HFFc6 (cell line): ENCODE results near the gene CD300A. TPM values are rescaled to one million over a fixed set of nuclear protein-coding genes. Genes with fewer than 3 reads are reported as not detected.

Experiments used
- DNase-seq: peaks from one replicate; pipeline ENCODE4 v3.0.0-alpha.2; 2018
- H3K27ac Mint-ChIP-seq: 2 replicates; pipeline ENCODE4 v1.8.0; 2020; ENCODE audit warnings: mild to moderate bottlenecking, mixed read lengths
- H3K27me3 Mint-ChIP-seq: 2 replicates; pipeline ENCODE4 v1.8.0; 2021; ENCODE audit warnings: mild to moderate bottlenecking, moderate library complexity, mixed read lengths; ENCODE audit not compliant: insufficient read depth
- H3K36me3 Mint-ChIP-seq: 2 replicates; pipeline ENCODE4 v1.8.0; 2021; ENCODE audit warnings: low read depth, mixed read lengths
- H3K4me1 Mint-ChIP-seq: 2 replicates; pipeline ENCODE4 v1.8.0; 2020; ENCODE audit warnings: low read depth, mixed read lengths
- H3K4me3 Mint-ChIP-seq: 2 replicates; pipeline ENCODE4 v1.8.0; 2020; ENCODE audit warnings: mild to moderate bottlenecking, moderate library complexity, mixed read lengths
- H3K9me3 Mint-ChIP-seq: 2 replicates; pipeline ENCODE4 v1.8.0; 2020; ENCODE audit warnings: mild to moderate bottlenecking, mixed read lengths
- total RNA-seq, 6 experiments: library from RNA; stranded (reverse); fragmentation: NEBNext Ultra II Directional; extraction: Animal tissue kit (Norgen Biotek cat#: 25700); gene quantifications; 2 replicates in 1 of 6; 3 replicates in 5 of 6; pipeline ENCODE4 v1.2.3, GENCODE V29; 2021
- TF ChIP-seq, protein P1 (sequence below): fragments of 200-600 bp; sonication (generic); IDR thresholded peaks from 2 replicates; pipeline ENCODE4 v1.5.0; 2021; ENCODE audit warnings: antibody characterized with exemption, mild to moderate bottlenecking

CD300A gene
- total RNA-seq, 6 experiments from 2014 or later, result not detected

DNA sequence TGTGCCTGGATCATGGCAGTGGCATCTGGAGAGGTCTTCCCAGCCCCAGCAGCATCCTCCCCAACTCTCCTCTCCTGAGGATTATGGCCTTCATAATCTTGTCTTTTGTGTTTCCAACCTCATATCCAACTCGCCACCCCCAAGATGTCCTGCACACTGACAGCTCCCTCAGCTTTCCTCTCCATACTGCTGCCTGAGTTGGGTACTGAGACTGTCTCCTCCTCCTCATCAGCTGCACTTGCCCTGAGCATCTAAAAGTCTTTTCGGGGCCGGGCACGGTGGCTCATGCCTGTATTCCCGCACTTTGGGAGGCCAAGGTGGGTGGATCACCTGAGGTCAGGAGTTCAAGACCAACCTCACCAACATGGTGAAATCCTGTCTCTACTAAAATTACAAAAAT lies 62.8 kb downstream of the CD300A start:
- H3K9me3 Mint-ChIP-seq, result peaks cover 66% of the 10 kb centered on the region
- H3K4me1 Mint-ChIP-seq, result no peaks in the 10 kb centered on the region
- no peak overlapping the region for H3K4me3 Mint-ChIP-seq
- TF ChIP-seq, protein P1, sequence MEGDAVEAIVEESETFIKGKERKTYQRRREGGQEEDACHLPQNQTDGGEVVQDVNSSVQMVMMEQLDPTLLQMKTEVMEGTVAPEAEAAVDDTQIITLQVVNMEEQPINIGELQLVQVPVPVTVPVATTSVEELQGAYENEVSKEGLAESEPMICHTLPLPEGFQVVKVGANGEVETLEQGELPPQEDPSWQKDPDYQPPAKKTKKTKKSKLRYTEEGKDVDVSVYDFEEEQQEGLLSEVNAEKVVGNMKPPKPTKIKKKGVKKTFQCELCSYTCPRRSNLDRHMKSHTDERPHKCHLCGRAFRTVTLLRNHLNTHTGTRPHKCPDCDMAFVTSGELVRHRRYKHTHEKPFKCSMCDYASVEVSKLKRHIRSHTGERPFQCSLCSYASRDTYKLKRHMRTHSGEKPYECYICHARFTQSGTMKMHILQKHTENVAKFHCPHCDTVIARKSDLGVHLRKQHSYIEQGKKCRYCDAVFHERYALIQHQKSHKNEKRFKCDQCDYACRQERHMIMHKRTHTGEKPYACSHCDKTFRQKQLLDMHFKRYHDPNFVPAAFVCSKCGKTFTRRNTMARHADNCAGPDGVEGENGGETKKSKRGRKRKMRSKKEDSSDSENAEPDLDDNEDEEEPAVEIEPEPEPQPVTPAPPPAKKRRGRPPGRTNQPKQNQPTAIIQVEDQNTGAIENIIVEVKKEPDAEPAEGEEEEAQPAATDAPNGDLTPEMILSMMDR, result no peak
- peaks cover 2% of the 10 kb centered on the region for H3K27me3 Mint-ChIP-seq
- peaks cover 12% of the 10 kb centered on the region; the same call in 1 of the 2 replicates for H3K36me3 Mint-ChIP-seq
- H3K27ac Mint-ChIP-seq, result no peak overlapping the region
- no peak for DNase-seq

- TF ChIP-seq, protein P1, result no peak
- peaks cover under 1% of the 10 kb centered on the region for H3K27me3 Mint-ChIP-seq
- no peak overlapping the region for H3K27ac Mint-ChIP-seq
- H3K36me3 Mint-ChIP-seq, result peaks cover 7% of the 10 kb centered on the region; the same call in 1 of the 2 replicates
- H3K9me3 Mint-ChIP-seq, result peaks cover 58% of the 10 kb centered on the region
- no peak overlapping the region for H3K4me3 Mint-ChIP-seq
- no peaks in the 10 kb centered on the region for H3K4me1 Mint-ChIP-seq
- DNase-seq, result no peak
These were observed 64.4 kb downstream of the CD300A start for GRCh38 chr17:74530831-74531150.

GRCh38 chr17:74531231-74531761 lies 64.9 kb downstream of the CD300A start, which contains the start of gene CD300LB:
Gene CD300LB (minus strand): TSS chr17:74531475. CDS start chr17:74531350, 125 bp downstream.
- Mint-ChIP-seq H3K4me1 (no peaks in the 10 kb centered on the region), H3K27ac (no peak within 1 kb of the TSS), H3K36me3 (peaks cover 7% of the 10 kb centered on the region; the same call in 1 of the 2 replicates), H3K4me3 (no peak within 1 kb of the TSS), H3K27me3 (no peaks in the 10 kb centered on the region; the same call in none of the 2 replicates), H3K9me3 (peaks cover 58% of the 10 kb centered on the region)
- TF ChIP-seq, protein P1, result no peak
- DNase-seq, result no peak

DNA sequence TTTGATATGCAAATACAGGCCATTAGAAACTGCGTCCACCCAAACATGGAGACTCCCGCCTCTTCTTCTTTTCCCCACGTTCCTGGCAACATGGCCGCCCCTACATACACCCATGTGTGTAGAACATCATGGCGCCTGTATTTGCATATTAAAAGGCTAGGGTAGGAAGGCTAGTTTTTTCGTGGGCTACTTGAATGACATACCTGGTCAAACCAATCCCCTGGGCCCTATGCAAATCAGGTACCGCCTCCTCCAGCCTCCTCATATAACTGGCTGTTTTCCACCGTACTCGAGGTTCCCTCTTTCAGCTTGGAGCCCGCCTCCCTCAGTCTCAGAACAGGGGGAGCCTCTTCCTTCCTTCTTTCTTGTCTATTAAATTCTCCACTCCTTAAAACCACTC lies 65.7 kb downstream of the CD300A start:
- Mint-ChIP-seq H3K27me3 (no peaks in the 10 kb centered on the region; the same call in none of the 2 replicates), H3K4me1 (no peaks in the 10 kb centered on the region), H3K27ac (no peak overlapping the region), H3K36me3 (peaks cover 7% of the 10 kb centered on the region; the same call in 1 of the 2 replicates), H3K4me3 (no peak overlapping the region), H3K9me3 (peaks cover 56% of the 10 kb centered on the region)
- TF ChIP-seq, protein P1, result no peak
- no peak for DNase-seq

Other genes starting within 250 kb of the CD300A start
- not detected for gene DNAI2, start 192.4 kb upstream of the CD300A start, total RNA-seq
- gene KIF19, start 140.4 kb upstream of the CD300A start, total RNA-seq, result not detected
- not detected for gene BTBD17, start 104.8 kb upstream of the CD300A start, total RNA-seq
- not detected for gene GPR142, start 99.1 kb upstream of the CD300A start, total RNA-seq
- gene GPRC5C, start 34.5 kb upstream of the CD300A start, total RNA-seq, result not detected
- not detected for gene CD300LB, start 64.8 kb downstream of the CD300A start, total RNA-seq
- not detected for gene CD300C, start 79.5 kb downstream of the CD300A start, total RNA-seq
- gene CD300H, start 100.9 kb downstream of the CD300A start, total RNA-seq, result not detected
- gene CD300LD, start 125.6 kb downstream of the CD300A start, total RNA-seq, result not detected
- not detected for gene CD300E, start 157.1 kb downstream of the CD300A start, total RNA-seq
- not detected for gene CD300LF, start 246.3 kb downstream of the CD300A start, total RNA-seq